Stimulated activated CD8-positive, alpha-beta memory T cell treated with anti-CD3 and anti-CD28 coated beads, Interleukin-4, amount 100 ng/mL, for 4 hours (primary cell): ENCODE results near the gene SHOC1.
A peak's percentile ranks its signal among the peaks of the same experiment; 100 is the strongest.
"Not testable (repeated sequence)": the region's sequence is repeated elsewhere in the genome, so short reads cannot be mapped to it uniquely, and the experiment has no call there.

ENCODE experiments used
- DNase-seq, 2 donors: peaks; one replicate each; pipeline ENCODE4 v3.0.0-alpha.2; 2020; ENCODE audit warnings: low read depth in 2 of 2, low spot score in 1 of 2

SHOC1 gene

GRCh38 chr9:111805830-111806241 lies 11.1 kb upstream of the SHOC1 start:
- no peak for DNase-seq

DNA sequence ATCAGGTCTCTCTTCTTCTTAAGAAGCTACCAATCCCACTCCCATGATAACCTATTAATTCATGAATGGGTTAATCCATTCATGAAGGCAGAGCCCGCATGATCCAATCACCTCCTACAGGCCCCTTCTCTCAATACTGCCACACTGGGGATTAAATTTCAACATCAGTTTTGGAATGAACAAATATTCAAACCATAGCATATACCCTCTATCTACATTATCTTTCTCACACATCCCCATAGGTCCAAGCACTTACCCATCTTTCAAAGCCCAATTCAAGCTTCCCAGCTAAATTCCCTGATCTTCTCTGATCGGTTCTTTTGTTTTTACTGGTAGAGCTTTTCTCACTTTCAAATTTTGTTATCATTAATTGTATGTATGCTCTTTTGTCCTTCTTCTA lies 10.5 kb upstream of the SHOC1 start:
- DNase-seq: no peak

- DNase-seq: no peak
These were observed 9.9 kb upstream of the SHOC1 start for GRCh38 chr9:111804636-111805035.

GRCh38 chr9:111803924-111804323 lies 9.2 kb upstream of the SHOC1 start:
- DNase-seq: no peak

GRCh38 chr9:111799915-111800526 lies 5.3 kb upstream of the SHOC1 start:
- DNase-seq: no peak

- no peak for DNase-seq
These were observed 4.8 kb upstream of the SHOC1 start for GRCh38 chr9:111799506-111799905.

DNA sequence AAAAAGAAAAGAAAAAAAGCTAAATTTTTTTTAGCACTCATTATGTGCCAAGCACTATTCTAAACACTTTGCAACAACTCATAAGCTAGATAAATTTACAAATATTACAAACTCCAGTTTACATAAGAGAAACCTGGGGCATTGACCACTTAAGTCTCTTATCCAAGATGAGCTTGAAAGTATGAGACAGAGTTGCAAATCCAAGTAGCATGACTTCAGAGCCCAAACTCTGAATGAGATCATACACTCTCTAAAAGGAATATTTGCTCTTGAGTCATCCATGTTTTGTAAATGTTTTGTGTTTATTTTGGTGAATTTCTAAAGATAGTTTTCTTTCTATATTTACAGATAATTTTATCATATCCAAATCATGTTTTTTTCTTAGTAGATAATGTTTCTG lies 4.0 kb upstream of the SHOC1 start:
- DNase-seq: no peak

DNA sequence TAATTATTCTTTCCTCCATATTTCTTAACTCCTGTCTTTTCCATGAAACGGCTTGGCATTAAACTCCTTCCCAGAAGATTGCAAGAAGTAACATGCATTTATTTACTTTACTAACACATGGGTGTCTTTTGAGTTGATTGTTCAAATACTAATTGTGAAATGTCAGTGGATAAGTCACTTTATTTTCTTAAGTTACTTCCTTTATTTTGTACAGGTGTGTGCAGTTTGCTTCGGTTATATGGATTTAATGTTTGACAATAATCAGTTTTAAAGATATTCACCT lies 761 bp upstream of the SHOC1 start:
- no peak for DNase-seq

DNA sequence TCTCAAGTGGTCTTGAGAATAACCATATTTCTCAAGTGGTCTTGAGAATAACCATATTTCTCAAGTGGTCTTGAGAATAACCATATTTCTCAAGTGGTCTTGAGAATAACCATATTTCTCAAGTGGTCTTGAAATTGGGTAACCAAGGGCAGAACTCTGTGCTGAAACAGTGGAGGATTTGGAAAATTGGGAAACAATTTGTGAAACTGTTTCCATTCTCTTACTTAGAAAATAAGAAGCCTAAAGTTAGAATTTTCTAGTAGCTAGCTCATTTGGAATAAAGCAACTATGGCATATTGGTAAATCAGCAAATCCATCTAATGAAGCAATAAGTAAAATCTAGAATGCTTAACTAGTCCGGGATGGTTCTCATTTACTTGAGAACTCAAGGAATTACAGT lies 2.9 kb downstream of the SHOC1 start:
- not testable (repeated sequence) for DNase-seq

DNA sequence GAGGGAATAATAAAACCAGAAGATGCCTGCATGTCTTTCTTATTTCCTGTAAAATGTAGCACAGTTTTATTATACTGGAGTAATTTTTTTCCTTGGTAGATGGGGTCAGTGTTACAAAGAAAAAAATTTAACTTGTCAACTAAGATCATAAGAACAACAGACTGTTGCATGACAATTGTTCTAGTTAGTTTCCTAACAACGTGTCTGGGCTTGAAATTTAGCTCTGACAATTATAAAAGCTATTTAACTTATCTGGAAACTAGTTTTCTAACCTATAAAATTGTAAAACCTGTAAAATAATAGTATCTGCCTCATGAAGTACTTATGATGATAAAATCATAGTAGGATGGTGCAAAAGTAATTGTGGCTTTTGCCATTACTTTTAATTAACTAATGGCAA lies 4.9 kb downstream of the SHOC1 start:
- no peak for DNase-seq

GRCh38 chr9:111783857-111784256 lies 10.9 kb downstream of the SHOC1 start:
- DNase-seq: no peak

GRCh38 chr9:111783424-111783823 lies 11.3 kb downstream of the SHOC1 start:
- no peak for DNase-seq

GRCh38 chr9:111766066-111766465 lies 28.7 kb downstream of the SHOC1 start:
- no peak for DNase-seq

- no peak for DNase-seq
These were observed 32.2 kb downstream of the SHOC1 start for GRCh38 chr9:111762556-111762955.

DNA sequence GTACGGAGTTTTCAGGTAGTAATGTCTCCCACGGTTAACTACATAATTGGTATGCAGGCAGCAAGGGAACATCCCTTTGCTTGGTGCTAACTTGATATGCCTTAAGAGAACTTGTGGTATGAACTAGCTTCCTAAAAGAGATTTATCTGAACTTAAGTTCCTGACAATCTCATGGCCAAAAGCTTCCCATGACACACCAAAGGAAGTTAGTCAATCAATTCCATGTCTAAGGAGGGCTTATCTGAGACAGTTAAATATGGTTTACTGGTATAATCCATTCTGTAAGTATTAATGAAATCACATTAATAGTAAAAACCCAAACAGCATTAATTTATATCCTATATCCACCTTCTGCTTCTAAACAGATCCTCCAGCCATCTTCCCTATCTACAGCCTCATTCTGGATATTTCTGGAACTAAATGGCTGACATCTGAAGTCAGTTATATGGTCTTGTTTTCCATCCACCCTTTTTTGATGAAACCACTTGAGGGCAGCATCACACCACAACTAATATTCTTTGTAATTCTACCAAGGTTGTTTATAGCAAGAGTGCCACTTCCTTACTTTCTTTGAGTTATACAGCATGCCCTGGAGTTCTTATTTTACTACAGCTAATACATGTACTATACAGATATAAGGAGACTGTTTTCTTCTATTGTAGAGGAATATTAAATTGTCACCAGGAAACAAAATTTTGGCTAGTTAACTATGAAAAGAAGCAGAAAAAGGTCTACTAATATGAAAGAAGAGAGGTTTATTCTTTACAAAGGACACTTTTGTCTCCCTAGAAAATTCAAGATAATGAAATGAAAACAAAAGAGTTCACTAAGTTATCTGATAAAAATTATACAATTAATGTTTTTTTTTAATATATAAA lies 34.7 kb downstream of the SHOC1 start:
- peak in 1 of 2 donors; percentile 10 for DNase-seq

GRCh38 chr9:111754800-111755199 lies 39.9 kb downstream of the SHOC1 start:
- DNase-seq: no peak

DNA sequence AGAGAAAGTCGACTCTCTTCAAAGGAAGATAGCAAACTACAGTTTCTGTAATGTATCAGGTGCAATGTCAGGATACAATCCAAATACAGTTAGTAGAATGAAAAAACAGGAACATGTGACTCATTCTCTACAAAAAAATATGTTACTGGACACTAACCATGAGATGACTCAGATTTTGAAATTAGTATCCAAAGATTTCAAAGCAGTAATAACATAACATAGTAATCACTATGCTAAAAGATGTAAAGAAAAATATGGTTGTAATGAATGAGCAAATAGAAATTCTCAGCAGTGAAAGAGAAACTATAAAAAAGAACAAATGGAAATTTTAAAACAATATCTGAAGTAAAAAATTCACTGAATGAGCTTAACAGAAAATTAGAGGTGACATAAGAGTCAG lies 42.3 kb downstream of the SHOC1 start:
- no peak for DNase-seq
